Measurements from ENCODE around the gene GPR37L1.
"Not testable (repeated sequence)": the region's sequence is repeated elsewhere in the genome, so short reads cannot be mapped to it uniquely, and the experiment has no call there.

The GPR37L1 gene

DNA sequence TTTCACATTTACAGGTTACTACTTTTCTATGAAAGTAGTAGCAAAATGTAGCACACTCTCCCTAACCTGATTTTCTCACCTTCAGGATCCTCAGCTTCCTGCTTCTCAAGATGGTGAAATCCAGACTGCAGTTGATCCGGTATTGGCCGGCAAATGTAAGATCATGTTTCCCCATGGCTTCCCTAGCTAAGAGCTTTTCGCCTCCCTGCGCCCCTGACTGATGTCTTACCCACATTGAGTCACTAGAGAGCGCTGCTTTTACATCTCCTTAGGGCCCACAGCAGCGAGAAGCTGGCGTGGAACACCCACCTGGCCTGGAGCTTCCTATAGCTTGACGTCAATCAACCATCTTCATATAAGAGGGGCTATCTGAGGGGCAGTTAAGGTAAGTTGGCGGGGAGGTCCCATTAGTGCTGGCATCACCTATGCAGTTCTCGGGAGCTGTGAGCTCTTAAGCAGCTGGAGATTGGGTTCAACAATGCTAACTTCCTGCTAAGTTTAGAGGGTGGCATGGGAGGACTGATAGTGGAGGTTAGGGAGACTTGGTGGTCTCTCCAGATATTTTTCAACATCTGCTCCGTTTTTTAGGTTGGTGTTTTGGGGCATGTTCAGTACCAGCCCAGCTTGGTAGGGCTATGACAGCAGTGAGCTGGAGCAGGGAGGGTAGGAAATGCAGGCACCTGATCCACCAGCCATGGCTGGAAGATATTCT is 32.2 kb downstream of the GPR37L1 start:
- no peak for DNase-seq (ENCODE audit: low read depth in 3 of 3)

DNA sequence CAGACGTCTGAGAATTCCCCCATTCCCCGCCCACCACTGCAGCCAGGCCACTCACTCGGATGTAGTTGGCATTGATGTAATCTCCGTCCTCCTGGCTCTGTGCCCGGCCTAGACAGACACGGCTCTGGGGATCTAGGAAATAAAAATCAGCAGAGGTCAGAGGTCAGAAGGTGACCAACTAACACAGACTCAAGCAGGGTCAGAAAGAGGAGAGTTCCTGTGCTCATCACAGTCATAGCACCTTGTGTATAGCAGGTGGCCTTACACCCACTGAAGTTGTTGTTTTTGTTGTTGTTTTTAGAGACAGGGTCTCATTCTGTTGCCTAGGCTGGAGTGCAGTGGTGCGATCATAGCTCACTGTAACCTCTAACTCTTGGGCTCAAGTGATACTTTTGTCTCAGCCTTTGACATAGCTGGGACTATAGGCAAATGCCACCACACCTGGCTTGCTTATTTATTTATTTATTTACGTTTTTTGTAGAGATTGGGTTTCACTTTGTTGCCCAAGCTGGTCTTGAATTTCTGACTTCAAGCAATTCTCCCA is 32.8 kb downstream of the GPR37L1 start:
- DNase-seq (ENCODE audit: low read depth in 3 of 3) = no peak

DNA sequence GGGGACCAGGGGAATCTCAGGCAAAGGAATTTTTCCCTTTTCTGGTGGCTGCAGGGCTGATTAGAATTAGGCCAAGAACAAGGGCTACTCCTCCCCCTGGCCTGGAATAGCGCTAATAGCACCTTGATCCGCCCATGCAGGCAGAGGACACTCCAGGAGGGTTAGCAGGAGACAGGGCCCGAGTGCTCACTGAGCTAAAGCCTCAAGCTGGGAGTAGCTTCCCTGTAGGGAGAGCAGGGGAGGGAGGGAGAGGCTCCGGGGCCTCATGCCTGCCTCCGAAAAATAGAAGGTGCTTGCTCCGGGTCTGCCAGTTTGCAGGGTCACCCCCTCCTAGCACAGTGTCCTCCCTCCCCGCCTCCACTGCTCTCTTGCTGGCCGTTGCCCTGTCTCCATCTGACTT is 33.9 kb downstream of the GPR37L1 start:
- no peak for DNase-seq (ENCODE audit: low read depth in 3 of 3)

DNA sequence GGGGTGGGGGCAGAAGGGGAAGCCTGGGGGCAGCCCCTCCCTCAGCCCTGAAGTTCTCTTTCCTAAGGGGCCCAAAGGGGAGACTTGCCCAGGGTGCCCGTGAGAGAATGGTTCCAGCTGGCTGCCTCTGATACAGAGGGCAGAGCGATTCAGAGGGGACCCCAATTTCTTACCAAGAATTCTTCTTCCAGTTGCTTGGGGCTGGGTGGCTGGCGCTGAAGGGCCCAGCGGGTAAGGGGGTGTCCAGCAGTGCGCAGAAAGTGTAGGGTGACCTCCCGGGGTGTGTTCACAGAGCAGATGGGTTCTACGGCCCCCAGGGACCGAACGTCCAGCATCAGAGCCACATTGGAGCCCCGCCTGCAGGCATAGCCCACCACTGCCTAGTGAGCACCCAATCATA is 35.2 kb downstream of the GPR37L1 start:
- DNase-seq (ENCODE audit: low read depth in 3 of 3) = no peak

DNA sequence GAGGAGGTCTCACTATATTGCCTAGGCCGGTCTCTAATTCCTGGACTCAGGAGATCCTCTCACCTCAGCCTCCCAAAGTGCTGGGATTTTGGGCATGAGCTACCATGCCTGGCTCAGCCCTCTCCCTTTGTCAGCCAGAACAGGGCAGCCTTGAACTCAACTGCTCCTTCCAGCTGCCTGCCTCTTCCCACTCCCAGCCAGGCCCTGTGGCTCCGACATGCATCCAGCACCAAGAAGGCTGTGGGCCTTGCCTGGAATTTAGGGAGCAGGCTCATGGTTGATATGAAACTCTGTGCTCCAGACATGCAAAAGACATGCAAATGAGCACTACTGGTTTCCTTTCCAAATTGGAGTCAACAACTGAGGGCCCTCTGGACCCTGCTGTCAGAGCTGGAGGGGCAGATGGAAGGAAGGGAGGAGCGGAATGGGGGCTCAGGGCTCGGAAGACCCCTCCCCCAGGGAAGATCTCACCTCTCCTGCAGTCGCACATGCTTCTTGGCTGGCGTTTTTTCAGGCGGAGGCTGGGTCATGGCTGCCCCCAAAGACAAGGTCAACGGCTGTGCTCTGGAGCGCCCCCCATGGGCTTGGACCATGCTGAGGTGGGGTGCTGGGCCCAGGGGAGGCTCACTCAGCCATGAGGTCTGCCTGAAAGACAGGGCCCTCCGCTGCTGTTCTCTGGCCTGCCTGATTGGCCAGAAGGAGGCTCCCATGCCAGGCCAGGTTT is 36.3 kb downstream of the GPR37L1 start:
- no peak for DNase-seq (ENCODE audit: low read depth in 3 of 3)

DNA sequence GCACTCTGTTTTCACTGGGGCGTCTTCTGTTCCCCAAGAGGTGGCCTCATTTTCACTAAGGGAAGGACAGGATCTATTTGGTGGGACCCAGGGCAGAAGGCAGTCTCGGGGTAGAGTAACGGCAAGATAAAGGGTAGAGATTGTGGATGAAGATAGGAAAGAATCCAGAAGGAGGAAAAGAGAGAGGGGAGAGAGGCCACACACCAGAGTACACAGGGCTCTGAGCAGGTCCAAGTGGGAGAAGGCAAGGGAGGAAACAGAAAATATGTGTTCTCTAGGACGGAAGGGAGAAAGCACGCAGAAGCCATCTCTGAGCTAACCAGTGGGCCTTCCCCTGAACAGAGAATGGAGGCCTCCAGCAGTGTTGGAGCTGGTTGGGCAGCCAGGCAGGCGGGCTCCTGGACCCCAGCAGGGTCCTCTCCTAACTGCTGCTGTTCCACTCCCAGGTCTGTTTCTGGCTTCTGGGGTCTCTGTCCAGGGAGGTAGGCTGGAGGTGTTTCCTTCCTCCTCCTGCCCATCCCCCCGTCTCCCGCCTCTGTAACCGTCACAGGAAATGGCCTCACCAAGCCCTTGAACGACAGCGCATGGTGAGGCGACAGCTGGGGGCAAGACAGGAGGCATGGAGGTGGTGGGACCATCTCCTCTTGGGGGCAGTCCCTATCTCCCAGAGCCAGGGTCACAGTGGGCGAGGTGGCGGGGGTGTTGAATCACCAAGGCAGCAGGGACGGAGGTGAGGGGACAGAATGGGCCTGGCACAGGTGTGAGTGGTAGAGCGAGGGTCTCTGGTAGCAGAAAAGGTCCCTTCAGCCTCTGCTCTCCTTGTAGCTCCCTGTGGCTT is 37.0 kb downstream of the GPR37L1 start:
- peak in 2 of 3 donors; percentile 53 to 78 for DNase-seq (ENCODE audit: low read depth in 3 of 3)

DNA sequence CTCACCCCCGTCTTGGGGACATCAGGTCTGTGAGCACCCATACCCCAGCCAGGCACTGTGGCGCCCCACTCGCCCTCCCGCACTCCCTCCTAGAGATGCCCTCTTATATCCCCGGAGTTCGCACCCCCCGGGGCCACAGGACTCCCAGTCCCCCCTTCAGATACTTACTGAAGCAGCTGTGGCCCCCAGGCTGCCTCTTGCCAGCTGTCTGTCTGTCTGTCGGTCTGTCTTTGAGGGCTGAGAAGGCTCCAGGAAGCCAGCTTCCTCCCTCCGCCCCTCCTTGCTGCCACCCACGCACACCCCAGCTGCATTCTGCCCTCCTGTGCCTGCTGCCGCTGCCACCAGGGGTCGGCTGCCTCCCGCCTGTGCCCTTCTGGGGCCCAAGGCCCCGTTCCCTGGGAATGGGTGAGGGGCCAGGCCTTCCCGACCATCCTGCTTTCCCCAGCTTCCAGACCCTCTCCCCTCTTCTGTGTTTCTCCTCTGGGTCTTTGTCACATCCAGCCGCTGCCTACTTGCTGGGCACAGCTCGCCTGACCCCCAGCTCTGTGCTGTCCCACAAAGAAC is 37.7 kb downstream of the GPR37L1 start, which contains the start of gene PTPN7:
TSS of gene PTPN7 (minus strand) at position 226 of the 564 bp plus-strand sequence. CDS start 1,200 bp downstream, outside the sequence.
- DNase-seq (ENCODE audit: low read depth in 3 of 3) = peak; percentile 77 to 97 (median 81)

DNA sequence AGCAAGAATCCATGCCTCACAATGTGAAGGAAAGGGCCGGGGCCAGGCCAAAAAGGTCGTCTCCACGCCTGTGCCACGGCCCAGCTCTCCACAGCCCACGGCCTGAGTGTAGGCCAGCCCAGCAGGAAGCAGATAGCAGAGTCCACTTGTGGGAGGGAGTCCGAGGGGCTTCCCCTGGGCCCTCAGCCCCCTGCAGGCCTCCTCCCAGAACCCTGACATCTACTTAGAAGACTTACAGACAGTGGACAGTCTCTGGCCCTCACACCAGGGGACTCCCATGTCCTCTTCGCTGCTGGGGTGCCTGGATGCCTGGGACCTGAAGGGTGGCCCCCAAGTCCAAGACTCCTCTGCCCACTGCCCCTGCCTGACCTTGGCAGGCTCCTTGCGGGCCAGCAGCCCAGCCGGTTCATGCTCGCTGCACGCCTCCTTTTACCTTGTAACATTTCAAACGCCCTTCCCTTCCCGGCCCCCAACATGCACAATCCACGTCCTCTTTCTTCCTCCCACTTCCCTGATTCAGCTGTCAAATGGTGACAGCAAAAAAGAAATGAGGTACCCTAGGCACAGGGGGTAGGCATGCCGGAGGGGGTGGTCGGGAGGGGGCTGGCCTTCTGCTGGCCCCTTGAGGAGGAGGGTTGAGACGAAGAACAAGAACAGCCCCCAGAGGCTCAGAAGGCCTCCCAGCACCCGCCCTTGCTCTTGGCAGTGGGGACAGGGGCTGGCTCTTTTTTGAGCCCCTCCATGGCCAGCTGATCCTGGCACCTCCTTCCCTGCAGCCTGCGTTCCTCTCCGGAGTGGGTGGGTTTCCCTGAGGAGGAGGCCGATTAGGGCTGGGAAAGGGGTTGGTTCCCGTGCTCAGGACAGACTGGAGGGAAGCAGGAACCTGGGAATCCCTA is 38.7 kb downstream of the GPR37L1 start:
- DNase-seq (ENCODE audit: low read depth in 3 of 3) = no peak

DNA sequence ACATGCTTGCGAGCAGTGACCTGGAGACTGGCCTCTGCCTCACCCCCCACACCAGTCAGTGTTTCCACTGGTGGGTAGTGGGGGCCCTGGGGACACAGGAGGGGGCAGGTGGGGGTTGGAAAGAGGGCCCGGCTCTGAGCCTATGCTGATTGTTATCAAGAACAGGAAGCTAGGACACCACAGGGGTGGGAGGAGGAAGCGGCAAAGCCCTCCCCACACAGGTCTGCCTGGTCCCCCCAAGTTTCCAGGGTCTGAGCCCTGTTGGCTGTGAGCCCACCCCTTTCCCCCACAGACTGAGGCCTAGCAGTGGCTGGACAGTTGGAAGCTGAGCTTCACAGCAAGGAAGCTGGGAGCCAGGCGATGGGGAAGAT is 39.3 kb downstream of the GPR37L1 start:
- no peak for DNase-seq (ENCODE audit: low read depth in 3 of 3)

DNA sequence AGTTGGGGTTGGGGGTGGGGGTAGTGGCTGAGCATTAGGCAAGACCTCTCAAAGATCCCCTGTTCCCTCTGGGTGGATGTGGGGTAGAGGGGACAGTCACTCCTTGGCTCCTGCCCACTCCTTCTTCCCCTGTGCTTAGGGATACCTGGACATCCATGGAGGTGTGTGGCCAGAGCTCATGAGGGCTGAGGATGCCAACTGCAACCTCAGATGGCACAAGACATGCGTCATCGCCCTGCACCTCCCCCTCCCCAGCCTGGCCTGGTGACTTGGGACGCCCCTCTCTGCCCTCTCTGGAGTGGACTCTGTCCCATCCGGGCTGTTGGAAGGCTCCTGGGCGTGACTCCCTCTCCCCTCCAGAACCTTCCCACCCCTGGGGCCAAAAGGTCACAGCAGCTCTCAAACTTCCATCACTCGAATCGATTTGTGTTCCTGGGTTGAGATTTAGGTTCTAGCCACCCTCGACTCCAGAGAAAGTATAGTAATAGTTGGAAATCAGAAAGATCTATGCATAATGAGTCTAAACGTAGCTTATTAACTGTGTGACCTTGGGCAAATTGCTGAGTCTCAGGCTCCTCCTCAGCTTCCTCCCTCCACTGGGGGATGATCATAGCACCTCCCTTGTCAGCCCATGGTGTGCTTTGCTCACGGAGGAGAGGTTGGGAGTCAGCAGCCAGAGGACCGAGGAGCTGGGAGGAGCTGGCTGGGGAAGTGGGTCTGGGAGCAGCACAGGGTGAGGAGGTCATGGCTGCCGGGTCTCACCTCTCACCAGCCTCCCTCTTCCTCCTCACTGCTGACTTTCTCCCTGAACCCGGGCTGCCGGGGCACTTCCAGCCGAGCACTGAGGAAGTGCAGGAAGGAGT is 39.9 kb downstream of the GPR37L1 start:
- no peak for DNase-seq (ENCODE audit: low read depth in 3 of 3)

DNA sequence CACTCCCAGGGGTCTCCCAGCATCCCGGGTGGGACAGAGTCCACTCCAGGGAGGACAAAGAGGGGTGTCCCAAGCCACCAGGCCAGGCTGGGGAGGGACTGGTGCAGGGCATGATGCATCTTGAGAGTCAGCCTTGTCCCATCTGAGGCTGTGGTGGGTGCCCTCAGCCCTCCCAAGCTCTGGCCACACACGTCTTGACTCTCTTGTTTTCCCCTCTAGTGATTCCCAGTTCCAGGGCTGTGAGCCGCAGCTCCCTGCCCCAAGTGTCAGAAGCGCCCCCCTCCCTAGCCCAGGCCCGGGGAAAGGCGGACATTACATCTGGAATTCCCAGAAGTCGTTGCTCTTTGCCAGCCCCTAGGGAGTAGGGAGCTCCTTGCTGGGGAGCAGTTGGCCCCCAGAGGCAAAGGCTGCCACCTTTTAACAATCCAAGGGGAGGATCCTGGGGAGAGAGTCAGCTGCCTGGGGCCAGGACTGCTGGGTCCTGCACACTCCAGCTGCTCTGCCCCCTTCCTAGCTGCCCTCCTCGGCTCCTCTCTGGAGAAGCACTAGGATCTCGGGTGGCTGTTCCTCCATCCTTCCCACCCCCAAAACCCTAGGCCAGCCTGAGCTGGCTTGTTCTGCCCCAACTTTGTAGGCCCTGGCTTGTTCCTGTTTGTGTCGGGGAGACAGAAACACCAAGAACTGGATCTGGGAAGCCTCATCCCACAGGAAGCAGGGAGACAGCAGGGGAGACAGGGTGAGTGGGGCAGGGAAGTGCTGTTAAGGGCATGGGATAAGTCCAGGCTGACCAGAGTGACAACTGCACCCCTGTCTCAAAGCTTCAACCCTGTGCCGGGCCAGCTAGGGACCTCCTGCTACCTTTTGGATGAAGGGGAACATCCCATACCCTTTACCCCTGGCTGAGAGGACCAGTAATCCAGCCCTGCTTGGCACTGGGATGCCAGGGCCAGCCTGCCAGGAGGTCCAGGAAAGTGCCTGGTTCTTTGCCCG is 40.9 kb downstream of the GPR37L1 start:
- DNase-seq (ENCODE audit: low read depth in 3 of 3) = no peak

DNA sequence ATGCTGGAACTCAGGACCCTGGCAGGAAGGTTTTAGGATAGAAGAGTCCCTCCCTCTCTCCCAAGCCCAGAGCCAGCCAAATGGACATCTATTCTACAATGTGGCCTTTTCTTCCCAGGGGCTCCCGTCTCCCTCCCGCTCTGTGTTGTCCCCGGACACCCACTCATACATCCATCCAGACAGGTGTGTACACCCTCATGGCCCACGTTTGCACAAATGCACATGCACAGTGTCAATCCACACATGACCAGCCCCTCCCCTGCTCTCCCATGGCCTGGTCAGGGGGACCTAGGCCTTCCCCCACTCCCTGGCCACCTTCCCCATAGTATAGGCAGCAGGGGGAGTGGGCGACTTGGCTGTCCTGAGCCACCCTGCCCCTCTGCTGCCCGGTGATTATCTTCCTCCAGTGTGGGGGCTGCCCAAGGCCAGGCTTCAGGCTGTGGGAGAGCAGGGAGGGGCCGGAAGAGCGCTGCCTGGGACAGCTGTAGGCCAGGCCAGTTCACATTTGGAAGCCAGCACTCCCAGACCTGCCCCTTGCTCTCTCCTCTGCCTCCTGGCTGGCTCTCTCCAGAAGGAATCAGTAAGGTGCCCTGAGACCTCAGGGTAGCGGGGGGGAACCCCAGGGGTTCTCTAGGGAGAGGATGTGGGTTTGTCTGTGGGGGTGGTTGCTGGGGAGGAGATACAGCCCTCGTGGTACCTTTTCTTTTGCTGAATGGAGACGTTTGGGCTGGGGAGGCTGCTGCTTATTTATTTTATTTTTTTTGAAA is 41.7 kb downstream of the GPR37L1 start:
- DNase-seq (ENCODE audit: low read depth in 3 of 3) = no peak

DNA sequence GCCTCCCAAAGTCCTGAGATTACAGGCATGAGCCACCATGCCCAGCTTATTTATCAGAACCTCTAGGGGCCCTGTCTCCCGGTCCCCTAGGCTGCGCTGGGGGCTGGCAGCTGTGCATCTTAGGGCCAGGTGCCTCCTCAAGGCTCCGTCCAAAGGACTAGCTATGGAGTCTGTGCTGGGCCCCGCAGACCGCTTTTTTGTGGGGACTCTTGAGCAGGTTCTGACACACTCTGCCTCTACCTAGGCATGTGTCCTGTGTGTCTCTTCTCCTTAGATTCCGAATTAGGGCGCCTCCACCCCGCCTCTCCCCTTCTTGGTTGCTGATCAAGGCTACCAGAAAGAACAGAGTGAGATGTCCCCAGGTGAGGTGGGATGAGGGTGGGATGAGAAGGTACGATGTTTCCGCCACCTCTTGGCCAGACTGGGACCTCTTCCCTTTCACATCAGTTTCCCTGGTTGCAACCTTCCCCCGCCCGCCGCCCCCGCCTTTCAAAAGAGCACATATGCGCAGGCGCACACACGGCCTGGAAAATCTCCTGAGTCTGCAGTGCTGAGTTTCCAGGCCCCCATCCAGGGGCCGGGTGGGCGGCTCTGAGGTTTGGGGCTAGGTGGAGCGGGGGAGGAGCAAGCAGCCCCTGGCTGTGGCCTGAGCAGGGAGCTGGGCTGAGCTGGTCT is 42.7 kb downstream of the GPR37L1 start:
- DNase-seq (ENCODE audit: low read depth in 3 of 3) = no peak

DNA sequence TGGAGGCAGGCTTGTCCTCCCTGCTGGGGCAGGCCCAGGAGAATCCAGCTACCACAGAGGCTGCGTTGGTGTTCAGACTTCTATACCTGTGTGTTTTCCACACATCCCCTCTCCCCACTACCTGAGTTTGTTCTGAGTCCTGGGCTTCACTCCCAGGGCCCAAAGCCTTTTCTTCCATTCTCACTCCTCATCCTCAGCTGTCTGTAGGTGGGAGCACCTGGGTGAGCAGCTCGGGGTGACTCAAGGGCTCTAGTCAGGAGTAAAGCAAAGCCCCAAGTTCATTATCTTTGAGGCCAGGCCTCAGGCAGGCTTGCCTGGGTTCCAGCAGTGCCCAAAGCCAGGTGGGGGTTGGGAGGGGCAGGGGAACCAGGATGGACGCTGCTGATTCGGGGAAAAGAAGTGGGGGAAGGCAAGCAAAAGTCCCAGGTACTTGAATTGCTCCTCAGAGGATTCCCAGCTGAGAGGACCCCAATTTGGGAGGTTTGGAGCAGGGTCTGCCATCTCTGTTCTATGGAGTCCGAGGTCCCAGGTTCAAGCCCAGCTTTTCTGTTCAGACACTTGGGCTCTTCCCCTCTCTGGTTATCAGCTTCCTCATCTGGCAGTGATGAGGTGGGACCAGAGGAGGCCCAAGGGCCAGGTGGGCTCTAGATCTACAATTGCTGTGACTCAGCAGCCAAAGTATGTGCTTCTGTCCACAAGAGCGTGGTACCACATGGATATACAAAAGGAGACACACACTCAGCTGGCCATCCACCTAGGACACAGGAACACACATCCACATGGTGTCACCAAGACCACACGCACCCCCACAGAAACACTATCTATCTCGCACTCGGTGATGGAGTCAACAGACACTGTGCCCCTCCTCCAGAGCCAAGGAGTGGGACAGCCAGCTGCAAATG is 43.5 kb downstream of the GPR37L1 start:
- DNase-seq (ENCODE audit: low read depth in 3 of 3) = no peak

DNA sequence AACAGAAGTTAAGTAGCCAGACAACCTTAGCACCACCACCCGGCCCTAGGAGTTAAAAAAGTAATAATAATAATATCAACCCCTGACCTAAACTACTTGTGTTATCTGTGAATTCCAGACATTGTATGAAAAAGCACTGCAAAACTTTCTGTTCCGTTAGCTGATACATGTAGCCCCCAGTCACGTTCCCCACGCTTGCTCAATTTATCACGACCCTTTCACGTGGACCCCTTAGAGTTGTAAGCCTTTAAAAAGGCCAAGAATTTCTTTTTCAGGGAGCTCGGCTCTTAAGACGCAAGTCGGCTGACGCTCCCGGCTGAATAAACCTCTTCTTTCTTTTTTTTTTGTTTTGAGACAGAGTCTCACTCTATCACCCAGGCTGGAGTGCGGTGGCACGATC is 44.3 kb downstream of the GPR37L1 start:
- not testable (repeated sequence) for DNase-seq (ENCODE audit: low read depth in 3 of 3)
